ENCODE results near the gene SLC10A2.
"Not testable (repeated sequence)": the region's sequence is repeated elsewhere in the genome, so short reads cannot be mapped to it uniquely, and the experiment has no call there.

Gene SLC10A2
- 0 reads per million in 3 donors for total RNA-seq

GRCh38 chr13:103066079-103066780 is at the start of gene SLC10A2:
Gene SLC10A2 (minus strand): TSS chr13:103066417. CDS start chr13:103066249, 168 bp downstream.
- H3K4me1 ChIP-seq (ENCODE audit: control insufficient read depth, insufficient read depth, low read length, poor library complexity, severe bottlenecking), result no peaks in the 10 kb centered on the region
- no peaks in the 10 kb centered on the region for H3K27me3 ChIP-seq (replicated peaks; ENCODE audit: control insufficient read depth, insufficient read depth, low read length, poor library complexity, severe bottlenecking)
- no peak for DNase-seq
- no peak within 1 kb of the TSS for H3K27ac ChIP-seq (ENCODE audit: insufficient read depth, low read length, poor library complexity, severe bottlenecking)
- H3K4me3 ChIP-seq (ENCODE audit: insufficient read depth, low read depth, low read length, poor library complexity, severe bottlenecking), result no peak within 1 kb of the TSS
- no peaks in the 10 kb centered on the region for H3K9me3 ChIP-seq (ENCODE audit: control insufficient read depth, low read length)
- no peaks in the 10 kb centered on the region for H3K36me3 ChIP-seq (ENCODE audit: control insufficient read depth, insufficient read depth, low read length)

GRCh38 chr13:103107580-103107979 is 41.4 kb upstream of the SLC10A2 start:
- Histone ChIP-seq H3K4me3 (ENCODE audit: insufficient read depth, low read depth, low read length, poor library complexity, severe bottlenecking) (no peak overlapping the region), H3K27me3 (replicated peaks; ENCODE audit: control insufficient read depth, insufficient read depth, low read length, poor library complexity, severe bottlenecking) (no peaks in the 10 kb centered on the region), H3K27ac (ENCODE audit: insufficient read depth, low read length, poor library complexity, severe bottlenecking) (no peak overlapping the region), H3K4me1 (ENCODE audit: control insufficient read depth, insufficient read depth, low read length, poor library complexity, severe bottlenecking) (no peaks in the 10 kb centered on the region), H3K9me3 (ENCODE audit: control insufficient read depth, low read length) (no peaks in the 10 kb centered on the region), H3K36me3 (ENCODE audit: control insufficient read depth, insufficient read depth, low read length) (no peaks in the 10 kb centered on the region)
- no peak for DNase-seq

GRCh38 chr13:103104340-103104739 is 38.1 kb upstream of the SLC10A2 start:
- no peaks in the 10 kb centered on the region for H3K4me1 ChIP-seq (ENCODE audit: control insufficient read depth, insufficient read depth, low read length, poor library complexity, severe bottlenecking)
- no peaks in the 10 kb centered on the region for H3K36me3 ChIP-seq (ENCODE audit: control insufficient read depth, insufficient read depth, low read length)
- DNase-seq, result no peak
- H3K9me3 ChIP-seq (ENCODE audit: control insufficient read depth, low read length), result no peaks in the 10 kb centered on the region
- H3K4me3 ChIP-seq (ENCODE audit: insufficient read depth, low read depth, low read length, poor library complexity, severe bottlenecking), result no peak overlapping the region
- H3K27me3 ChIP-seq (replicated peaks; ENCODE audit: control insufficient read depth, insufficient read depth, low read length, poor library complexity, severe bottlenecking), result no peaks in the 10 kb centered on the region
- H3K27ac ChIP-seq (ENCODE audit: insufficient read depth, low read length, poor library complexity, severe bottlenecking), result no peak overlapping the region

GRCh38 chr13:103103456-103103855 is 37.2 kb upstream of the SLC10A2 start:
- not testable (repeated sequence) for H3K9me3 ChIP-seq (ENCODE audit: control insufficient read depth, low read length); H3K36me3 ChIP-seq (ENCODE audit: control insufficient read depth, insufficient read depth, low read length); H3K27ac ChIP-seq (ENCODE audit: insufficient read depth, low read length, poor library complexity, severe bottlenecking); H3K27me3 ChIP-seq (replicated peaks; ENCODE audit: control insufficient read depth, insufficient read depth, low read length, poor library complexity, severe bottlenecking); H3K4me1 ChIP-seq (ENCODE audit: control insufficient read depth, insufficient read depth, low read length, poor library complexity, severe bottlenecking); DNase-seq; H3K4me3 ChIP-seq (ENCODE audit: insufficient read depth, low read depth, low read length, poor library complexity, severe bottlenecking)

GRCh38 chr13:103102482-103102881 is 36.3 kb upstream of the SLC10A2 start:
- Histone ChIP-seq H3K4me1 (ENCODE audit: control insufficient read depth, insufficient read depth, low read length, poor library complexity, severe bottlenecking) (no peaks in the 10 kb centered on the region), H3K9me3 (ENCODE audit: control insufficient read depth, low read length) (no peaks in the 10 kb centered on the region), H3K27ac (ENCODE audit: insufficient read depth, low read length, poor library complexity, severe bottlenecking) (no peak overlapping the region), H3K36me3 (ENCODE audit: control insufficient read depth, insufficient read depth, low read length) (no peaks in the 10 kb centered on the region), H3K4me3 (ENCODE audit: insufficient read depth, low read depth, low read length, poor library complexity, severe bottlenecking) (no peak overlapping the region), H3K27me3 (replicated peaks; ENCODE audit: control insufficient read depth, insufficient read depth, low read length, poor library complexity, severe bottlenecking) (no peaks in the 10 kb centered on the region)
- DNase-seq, result no peak

- no peaks in the 10 kb centered on the region for H3K36me3 ChIP-seq (ENCODE audit: control insufficient read depth, insufficient read depth, low read length)
- H3K9me3 ChIP-seq (ENCODE audit: control insufficient read depth, low read length), result no peaks in the 10 kb centered on the region
- H3K4me3 ChIP-seq (ENCODE audit: insufficient read depth, low read depth, low read length, poor library complexity, severe bottlenecking), result no peak overlapping the region
- no peak for DNase-seq
- no peaks in the 10 kb centered on the region for H3K27me3 ChIP-seq (replicated peaks; ENCODE audit: control insufficient read depth, insufficient read depth, low read length, poor library complexity, severe bottlenecking)
- H3K4me1 ChIP-seq (ENCODE audit: control insufficient read depth, insufficient read depth, low read length, poor library complexity, severe bottlenecking), result no peaks in the 10 kb centered on the region
- no peak overlapping the region for H3K27ac ChIP-seq (ENCODE audit: insufficient read depth, low read length, poor library complexity, severe bottlenecking)
Observed at GRCh38 chr13:103101901-103102300, 35.7 kb upstream of the SLC10A2 start.

GRCh38 chr13:103101500-103101899 is 35.3 kb upstream of the SLC10A2 start:
- H3K4me1 ChIP-seq (ENCODE audit: control insufficient read depth, insufficient read depth, low read length, poor library complexity, severe bottlenecking), result no peaks in the 10 kb centered on the region
- no peak overlapping the region for H3K27ac ChIP-seq (ENCODE audit: insufficient read depth, low read length, poor library complexity, severe bottlenecking)
- no peaks in the 10 kb centered on the region for H3K36me3 ChIP-seq (ENCODE audit: control insufficient read depth, insufficient read depth, low read length)

GRCh38 chr13:103100830-103101229 is 34.6 kb upstream of the SLC10A2 start:
- no peaks in the 10 kb centered on the region for H3K27me3 ChIP-seq (replicated peaks; ENCODE audit: control insufficient read depth, insufficient read depth, low read length, poor library complexity, severe bottlenecking)
- H3K4me1 ChIP-seq (ENCODE audit: control insufficient read depth, insufficient read depth, low read length, poor library complexity, severe bottlenecking), result no peaks in the 10 kb centered on the region
- no peak for DNase-seq
- H3K36me3 ChIP-seq (ENCODE audit: control insufficient read depth, insufficient read depth, low read length), result no peaks in the 10 kb centered on the region
- no peaks in the 10 kb centered on the region for H3K9me3 ChIP-seq (ENCODE audit: control insufficient read depth, low read length)
- H3K27ac ChIP-seq (ENCODE audit: insufficient read depth, low read length, poor library complexity, severe bottlenecking), result no peak overlapping the region
- no peak overlapping the region for H3K4me3 ChIP-seq (ENCODE audit: insufficient read depth, low read depth, low read length, poor library complexity, severe bottlenecking)

More at GRCh38 chr13:103101500-103101899, 35.3 kb upstream of the SLC10A2 start:
- Histone ChIP-seq H3K9me3 (ENCODE audit: control insufficient read depth, low read length) (no peaks in the 10 kb centered on the region), H3K4me3 (ENCODE audit: insufficient read depth, low read depth, low read length, poor library complexity, severe bottlenecking) (no peak overlapping the region), H3K27me3 (replicated peaks; ENCODE audit: control insufficient read depth, insufficient read depth, low read length, poor library complexity, severe bottlenecking) (no peaks in the 10 kb centered on the region)
- no peak for DNase-seq

- no peak overlapping the region for H3K4me3 ChIP-seq (ENCODE audit: insufficient read depth, low read depth, low read length, poor library complexity, severe bottlenecking)
- H3K27me3 ChIP-seq (replicated peaks; ENCODE audit: control insufficient read depth, insufficient read depth, low read length, poor library complexity, severe bottlenecking), result no peaks in the 10 kb centered on the region
- H3K9me3 ChIP-seq (ENCODE audit: control insufficient read depth, low read length), result no peaks in the 10 kb centered on the region
- no peaks in the 10 kb centered on the region for H3K4me1 ChIP-seq (ENCODE audit: control insufficient read depth, insufficient read depth, low read length, poor library complexity, severe bottlenecking)
- no peak overlapping the region for H3K27ac ChIP-seq (ENCODE audit: insufficient read depth, low read length, poor library complexity, severe bottlenecking)
- H3K36me3 ChIP-seq (ENCODE audit: control insufficient read depth, insufficient read depth, low read length), result no peaks in the 10 kb centered on the region
- DNase-seq, result no peak
Observed at GRCh38 chr13:103099722-103100293, 33.6 kb upstream of the SLC10A2 start.

GRCh38 chr13:103098535-103098934 is 32.3 kb upstream of the SLC10A2 start:
- no peaks in the 10 kb centered on the region for H3K4me1 ChIP-seq (ENCODE audit: control insufficient read depth, insufficient read depth, low read length, poor library complexity, severe bottlenecking)

More at GRCh38 chr13:103098535-103098934, 32.3 kb upstream of the SLC10A2 start:
- H3K4me3 ChIP-seq (ENCODE audit: insufficient read depth, low read depth, low read length, poor library complexity, severe bottlenecking), result no peak overlapping the region
- H3K9me3 ChIP-seq (ENCODE audit: control insufficient read depth, low read length), result no peaks in the 10 kb centered on the region
- no peaks in the 10 kb centered on the region for H3K36me3 ChIP-seq (ENCODE audit: control insufficient read depth, insufficient read depth, low read length)
- H3K27me3 ChIP-seq (replicated peaks; ENCODE audit: control insufficient read depth, insufficient read depth, low read length, poor library complexity, severe bottlenecking), result no peaks in the 10 kb centered on the region
- no peak overlapping the region for H3K27ac ChIP-seq (ENCODE audit: insufficient read depth, low read length, poor library complexity, severe bottlenecking)
- DNase-seq, result no peak
